ENCODE measurements around the gene PI16.

- TF ChIP-seq TAF1 (IDR thresholded peaks at IDR 0.05; ENCODE audit: borderline replicate concordance, insufficient read depth, low read length) (no peak), REST (IDR thresholded peaks at IDR 0.05; ENCODE audit: insufficient read depth in 1 of 2, low read depth in 2 of 2, low read length in 2 of 2) (no peak), SIN3A (IDR thresholded peaks at IDR 0.05; ENCODE audit: borderline replicate concordance, insufficient read depth, low read length) (no peak), POLR2AphosphoS5 (IDR thresholded peaks at IDR 0.05; ENCODE audit: low read depth, low read length) (no peak), FOXP2 (optimal IDR thresholded peaks at IDR 0.05; ENCODE audit: borderline replicate concordance, extremely low read depth, extremely low read length, insufficient read depth) (no peak)
Observed at GRCh38 chr6:36934901-36935300, 19.6 kb upstream of the PI16 start.
